Pulmonary artery endothelial cell (primary cell): ENCODE measurements around the gene TMEM132C. TPM values are rescaled to one million over a fixed set of nuclear protein-coding genes. Genes with fewer than 3 reads are reported as not detected.
"Not testable (repeated sequence)": the region's sequence is repeated elsewhere in the genome, so short reads cannot be mapped to it uniquely, and the experiment has no call there.

Source experiments
- DNase-seq: peaks from one replicate; pipeline ENCODE4 v3.0.0-alpha.2; 2011; ENCODE audit warnings: low read depth, low spot score
- total RNA-seq: library from RNA; depleted of rRNA; stranded (reverse); fragments of >200 nt; gene quantifications from 2 replicates; pipeline ENCODE4 v1.2.3, GENCODE V29; 2014

Gene TMEM132C
- total RNA-seq, result 0.11 and 0.26 TPM in 2 replicates

- no peak for DNase-seq
Observed at GRCh38 chr12:128267131-128267622, at the start of gene TMEM132C. Gene TMEM132C, plus strand, starts transcription at chr12:128267170. Its CDS starts 233 bp downstream, at chr12:128267403.

GRCh38 chr12:128224226-128224625 lies 42.7 kb upstream of the TMEM132C start:
- DNase-seq, result no peak

GRCh38 chr12:128228581-128228980 lies 38.4 kb upstream of the TMEM132C start:
- no peak for DNase-seq

DNA sequence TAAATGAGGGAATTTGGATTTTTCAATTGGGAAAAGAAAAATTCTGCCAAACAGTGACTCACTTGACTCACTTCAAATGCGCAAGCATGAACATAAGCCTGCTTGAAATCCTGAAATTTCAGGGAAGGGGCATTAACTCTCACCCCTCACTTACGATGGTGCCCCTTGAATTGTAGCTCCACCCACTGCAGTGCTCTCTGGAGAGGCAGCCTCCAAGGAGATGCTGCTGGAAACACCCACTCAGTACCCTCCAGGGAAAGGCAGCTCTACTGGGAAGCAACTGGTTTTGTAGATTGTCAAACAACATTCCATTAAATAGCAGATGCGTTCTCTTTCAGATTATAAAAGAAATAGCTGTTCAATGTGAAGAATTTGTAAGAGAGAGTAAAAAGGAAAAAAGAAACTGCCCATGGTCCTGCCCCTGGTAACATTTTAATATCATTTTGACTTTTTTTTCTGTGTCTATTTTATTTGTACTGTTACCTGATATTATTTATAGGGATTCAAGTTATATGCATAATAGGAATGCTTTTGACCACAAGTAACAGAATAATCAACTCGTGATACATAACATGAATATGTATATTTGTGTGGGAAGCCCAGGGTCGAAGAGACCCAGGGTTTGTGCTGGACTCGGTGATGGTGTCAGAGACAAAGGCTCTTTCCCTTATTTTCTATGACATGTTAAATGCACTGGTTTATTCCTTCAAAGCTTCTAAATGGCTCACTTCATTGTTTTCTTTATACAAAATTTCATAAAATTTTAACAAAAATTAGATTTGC lies 31.1 kb upstream of the TMEM132C start:
- no peak for DNase-seq

DNA sequence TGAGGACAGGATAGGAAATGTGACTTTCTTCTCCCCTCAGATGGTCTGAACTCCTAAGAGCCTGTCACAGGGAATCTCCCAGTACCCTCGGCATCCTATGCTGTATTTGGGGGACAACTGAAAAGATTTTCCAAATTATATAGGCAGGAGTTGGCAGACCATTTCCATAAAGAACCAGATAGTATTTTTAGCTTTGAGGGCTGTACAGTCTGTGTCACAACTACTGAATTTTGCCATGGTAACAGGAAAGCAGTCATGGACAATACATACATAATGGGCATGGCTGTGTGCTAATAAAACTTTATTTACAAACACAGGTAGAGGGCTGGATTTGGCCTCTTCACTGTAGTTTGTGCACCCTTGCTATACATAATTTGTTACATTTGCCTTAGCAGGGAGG lies 30.4 kb upstream of the TMEM132C start:
- no peak for DNase-seq

DNA sequence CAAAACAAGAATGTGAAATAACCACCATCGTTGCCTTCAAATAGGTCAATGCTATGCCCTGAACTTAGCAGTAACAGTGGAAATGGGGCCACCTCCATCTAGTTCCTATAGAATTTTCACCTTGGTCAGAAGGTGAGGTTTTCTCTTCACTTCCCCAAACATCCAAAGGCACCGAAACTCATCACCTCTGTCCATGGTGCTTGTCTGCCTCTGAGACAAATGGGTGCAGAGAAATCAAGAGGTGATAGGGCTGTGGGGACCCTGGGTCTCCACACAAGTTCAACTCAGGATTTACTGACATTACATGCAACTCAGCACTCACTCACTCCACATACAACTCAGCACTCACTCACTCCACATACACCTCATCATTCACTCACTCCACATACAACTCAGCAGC lies 26.2 kb upstream of the TMEM132C start:
- DNase-seq, result no peak

DNA sequence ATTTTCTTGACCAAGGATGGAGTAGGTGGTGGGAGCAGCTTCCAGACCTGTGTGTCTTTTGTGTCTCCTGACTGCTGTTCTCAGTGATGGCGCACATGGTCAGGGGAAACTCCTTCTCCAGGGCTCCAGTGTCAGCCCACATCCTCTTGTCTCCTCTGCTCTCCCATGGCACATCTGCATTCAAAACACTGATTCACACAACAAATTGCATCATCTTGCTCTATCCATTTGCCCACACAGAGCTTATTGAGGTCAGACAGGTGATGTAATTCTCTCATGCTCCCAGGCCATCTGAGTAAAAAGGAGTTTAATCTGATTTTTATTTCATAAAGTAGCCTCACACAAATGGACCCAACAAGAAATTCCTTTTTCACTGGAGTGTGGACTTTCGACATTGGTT lies 21.8 kb upstream of the TMEM132C start:
- DNase-seq, result no peak

DNA sequence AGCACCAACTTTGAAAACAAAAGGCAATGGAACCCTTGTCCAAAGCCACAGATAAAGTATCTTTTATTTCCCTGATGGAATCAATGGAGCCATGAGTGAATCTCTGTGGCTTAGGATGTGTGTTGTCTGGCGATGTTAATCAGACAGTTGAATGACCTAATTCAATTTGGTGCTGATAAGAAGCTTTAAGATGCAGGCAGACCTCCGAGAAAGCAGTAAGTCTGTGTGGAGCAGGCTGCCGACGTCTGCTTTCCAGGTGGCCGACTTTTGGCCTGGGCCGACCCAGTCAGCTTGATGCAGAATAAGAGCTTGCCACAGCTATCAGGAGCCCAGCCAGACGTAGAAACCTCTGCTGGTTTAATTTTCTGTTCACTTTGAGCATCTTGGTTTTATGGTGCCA lies 21.1 kb upstream of the TMEM132C start:
- DNase-seq, result no peak

DNA sequence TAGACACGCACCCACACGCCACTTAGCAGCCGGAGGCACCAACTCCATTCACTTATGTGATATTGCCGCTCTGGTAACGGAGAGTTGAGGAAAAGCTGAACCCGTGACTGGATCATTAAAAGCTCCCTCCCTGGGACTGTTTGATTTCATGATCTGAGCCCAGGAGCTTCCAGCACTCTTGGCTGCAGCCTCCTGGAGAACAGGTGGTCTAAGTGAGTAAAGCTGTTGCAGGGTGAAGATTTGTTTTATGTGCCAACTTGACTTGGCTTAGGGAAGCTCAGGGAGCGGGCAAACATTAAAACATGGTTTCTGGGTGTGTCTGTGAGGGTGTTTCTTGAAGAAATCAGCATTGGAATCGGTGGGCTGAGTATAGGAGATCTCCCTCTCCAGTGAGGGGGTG lies 16.9 kb upstream of the TMEM132C start:
- no peak for DNase-seq

GRCh38 chr12:128253829-128254228 lies 13.1 kb upstream of the TMEM132C start:
- DNase-seq, result not testable (repeated sequence)

DNA sequence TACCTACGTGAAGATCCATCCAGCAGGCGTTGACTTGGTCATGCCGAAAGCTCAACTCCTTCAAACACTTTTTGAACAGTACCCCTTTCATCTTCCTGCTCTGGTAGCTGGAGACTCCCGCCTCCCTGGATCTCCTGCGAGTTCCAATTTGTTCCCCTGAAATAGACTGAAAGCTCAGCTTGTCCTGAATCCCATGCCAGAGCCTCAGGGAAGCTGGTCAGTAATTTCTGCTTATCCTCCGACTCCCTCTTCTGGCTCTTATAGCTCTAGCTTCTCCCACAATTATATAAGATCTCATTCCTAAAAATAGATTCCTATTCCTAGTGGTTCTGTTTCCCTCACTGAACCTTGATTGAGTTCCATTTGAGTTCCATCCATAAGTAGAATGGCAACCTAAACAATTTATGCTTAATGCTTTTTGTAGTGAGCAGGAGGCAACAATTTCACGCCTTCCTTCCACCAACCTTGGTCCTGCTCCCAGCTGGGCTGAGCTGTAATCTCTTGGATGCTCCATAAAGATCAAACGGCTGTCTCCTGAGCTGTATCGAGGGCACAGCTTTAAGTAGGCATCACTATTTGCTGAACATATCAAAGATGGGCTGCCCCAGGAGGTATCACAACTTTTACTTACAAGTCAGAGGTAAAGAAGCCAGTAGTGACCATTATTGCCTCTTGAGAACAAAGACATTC lies 8.0 kb upstream of the TMEM132C start:
- no peak for DNase-seq

- no peak for DNase-seq
Observed at GRCh38 chr12:128259556-128260070, 7.4 kb upstream of the TMEM132C start.

DNA sequence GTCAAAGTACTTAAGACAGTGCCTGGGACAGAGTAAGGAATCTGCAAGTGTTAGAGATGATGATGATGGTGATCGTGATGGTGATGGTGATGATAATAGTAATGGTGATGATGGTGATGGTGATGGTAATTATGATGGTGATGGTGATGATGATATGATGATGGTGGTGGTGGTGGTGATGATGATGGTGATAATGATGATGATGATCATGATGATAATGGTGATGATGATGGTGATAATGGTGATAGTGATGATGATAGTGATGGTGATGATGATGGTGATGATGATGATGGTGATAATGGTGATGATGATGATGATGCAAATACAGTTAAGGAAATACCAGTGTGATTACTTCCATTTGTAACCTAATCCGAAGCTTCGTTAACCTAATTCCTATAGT lies 5.2 kb upstream of the TMEM132C start:
- DNase-seq, result no peak

DNA sequence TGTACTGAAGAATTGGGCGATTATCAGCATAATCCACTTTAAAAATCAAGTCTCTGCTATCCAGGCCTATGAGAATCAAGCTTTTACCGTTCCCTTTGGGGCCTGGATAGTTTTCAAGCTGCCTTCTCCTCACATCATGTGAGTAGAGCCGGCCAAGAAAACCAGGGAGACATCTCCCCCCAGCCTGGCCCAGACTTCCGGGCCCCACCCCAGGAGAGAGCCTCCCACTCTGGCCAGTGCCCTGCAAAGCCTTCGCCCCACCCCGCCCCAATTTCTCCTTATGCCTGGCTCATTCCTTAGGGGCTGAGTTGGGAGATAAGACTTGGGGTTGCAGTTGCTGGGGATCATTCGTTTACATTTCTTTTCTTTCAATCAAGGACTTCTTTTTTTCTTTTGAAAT lies 1.4 kb upstream of the TMEM132C start:
- DNase-seq, result no peak

DNA sequence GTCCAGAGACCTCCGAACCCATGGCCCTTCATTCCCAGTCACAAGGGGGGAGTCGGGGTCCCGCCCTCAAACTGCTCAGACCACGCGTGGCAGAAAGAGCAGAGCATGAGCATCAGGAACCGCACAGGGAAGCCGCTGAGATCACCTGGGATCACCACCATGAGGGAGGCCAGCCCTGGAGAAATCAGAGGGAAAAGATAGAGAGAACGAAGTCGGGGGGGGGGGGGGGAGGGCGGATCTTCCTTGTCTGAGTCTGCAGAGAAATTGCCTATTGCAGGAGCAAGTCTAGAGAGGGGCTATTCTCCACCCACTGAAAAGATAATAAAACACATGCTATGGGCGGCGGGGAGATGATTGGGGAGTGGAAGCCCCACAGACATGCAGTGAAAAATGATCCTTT lies 884 bp upstream of the TMEM132C start:
- no peak for DNase-seq

- no peak for DNase-seq
Observed at GRCh38 chr12:128266541-128267130, 334 bp upstream of the TMEM132C start.

- no peak for DNase-seq
Observed at GRCh38 chr12:128267651-128268378, 845 bp downstream of the TMEM132C start.

DNA sequence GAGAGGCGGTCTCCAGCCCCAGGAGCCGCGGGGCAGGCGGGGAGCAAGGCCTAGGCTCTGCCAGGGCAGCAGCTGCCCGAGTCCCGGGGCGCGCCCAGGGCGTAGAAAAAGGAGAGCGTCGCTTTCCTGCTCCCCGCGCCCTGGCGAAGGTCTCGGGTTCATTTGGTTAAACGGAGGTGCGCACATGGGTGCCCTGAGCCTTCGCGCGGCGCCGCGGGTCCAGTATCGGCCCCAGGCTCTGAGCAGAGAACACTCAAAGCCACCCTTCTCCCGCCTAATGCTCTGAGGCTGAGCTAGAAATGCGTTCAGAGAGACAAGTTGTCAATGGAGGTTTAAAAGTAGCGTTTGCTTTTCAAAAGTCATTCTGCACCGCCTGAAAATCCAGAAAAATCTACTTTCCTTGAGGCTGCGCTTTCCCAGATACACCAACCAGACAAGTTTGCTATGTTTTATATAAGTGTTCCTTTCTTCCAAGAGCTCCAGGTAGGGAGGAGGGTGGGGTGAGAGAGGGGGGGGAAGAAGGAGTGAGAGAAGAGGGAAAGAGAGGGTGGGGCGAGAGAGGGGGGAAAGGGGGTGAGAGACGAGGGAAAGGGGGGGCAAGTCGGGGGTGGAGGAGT lies 1.5 kb downstream of the TMEM132C start:
- DNase-seq, result no peak

DNA sequence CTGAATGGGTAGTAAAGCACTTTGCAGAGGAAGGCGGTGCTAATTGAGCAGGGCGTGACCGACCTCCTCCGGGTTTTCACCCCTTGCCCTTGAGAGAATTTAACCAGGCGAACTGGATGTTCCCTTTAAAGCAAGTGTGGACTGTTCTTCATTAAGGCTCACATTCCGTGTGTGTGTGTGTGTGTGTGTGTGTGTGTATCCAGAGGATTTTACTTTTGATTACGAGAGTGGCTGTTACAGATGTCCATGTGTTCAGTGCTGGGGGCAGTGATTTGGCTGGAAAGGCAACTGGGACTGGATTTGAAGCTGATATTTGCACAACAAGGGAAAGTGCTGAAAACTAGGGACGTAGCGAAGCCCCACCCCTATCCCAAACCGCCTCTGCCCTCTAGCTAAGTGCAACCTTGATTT lies 2.2 kb downstream of the TMEM132C start:
- DNase-seq, result no peak

GRCh38 chr12:128276471-128276870 lies 9.5 kb downstream of the TMEM132C start:
- DNase-seq, result no peak

GRCh38 chr12:128286970-128287369 lies 20.0 kb downstream of the TMEM132C start:
- DNase-seq, result no peak
